ENCODE data around the gene ZNF598. TPM values are rescaled to one million over a fixed set of nuclear protein-coding genes. Genes with fewer than 3 reads are reported as not detected.

ZNF598 gene
- total and polyA plus RNA-seq, 2 of the 13 experiments (the other 11 are each of a cell fraction or from before 2014, with no cell fraction given): 13.5 to 14.2 TPM

- TF ChIP-seq ZFP90 (CRISPR knock-in tag; IDR thresholded peaks at IDR 0.05; ENCODE audit: borderline replicate concordance) (no peak), PRMT3 (CRISPR knock-in tag; IDR thresholded peaks at IDR 0.05; ENCODE audit: borderline replicate concordance, low read depth) (no peak), ZBTB20 (CRISPR knock-in tag; IDR thresholded peaks at IDR 0.05; ENCODE audit: borderline replicate concordance, low read depth) (no peak), IRF9 (CRISPR knock-in tag; IDR thresholded peaks at IDR 0.05; ENCODE audit: borderline replicate concordance) (no peak), FOXC1 (CRISPR knock-in tag; IDR thresholded peaks at IDR 0.05; ENCODE audit: borderline replicate concordance) (no peak; the same call in 1 of the 2 replicates), CREB3 (CRISPR knock-in tag; IDR thresholded peaks at IDR 0.05) (no peak), REL (CRISPR knock-in tag; conservative IDR thresholded peaks at IDR 0.05) (no peak), CAMTA2 (CRISPR knock-in tag; IDR thresholded peaks at IDR 0.05; ENCODE audit: borderline replicate concordance) (no peak), ZNF101 (CRISPR knock-in tag; IDR thresholded peaks at IDR 0.05; ENCODE audit: borderline replicate concordance, low read depth) (no peak), ZNF124 (CRISPR knock-in tag; IDR thresholded peaks at IDR 0.05) (0 out of 2 replicates have a peak, but pooled peaks have one; percentile 27), ZNF558 (CRISPR knock-in tag; IDR thresholded peaks at IDR 0.05; ENCODE audit: borderline replicate concordance) (no peak), ZNF343 (CRISPR knock-in tag; IDR thresholded peaks at IDR 0.05) (no peak), HOXA3 (CRISPR knock-in tag; IDR thresholded peaks at IDR 0.05) (0 out of 2 replicates have a peak, but pooled peaks have one; percentile 5), ZNF749 (CRISPR knock-in tag; IDR thresholded peaks at IDR 0.05; ENCODE audit: borderline replicate concordance) (no peak), ZNF784 (CRISPR knock-in tag; IDR thresholded peaks at IDR 0.05; ENCODE audit: borderline replicate concordance) (no peak), HOMEZ (CRISPR knock-in tag; IDR thresholded peaks at IDR 0.05; ENCODE audit: low read depth) (no peak), HOXD1 (CRISPR knock-in tag; IDR thresholded peaks at IDR 0.05) (no peak), NFE2L2 (IDR thresholded peaks at IDR 0.05; ENCODE audit: low read length) (no peak), POLR2AphosphoS2 (IDR thresholded peaks at IDR 0.05; ENCODE audit: low read depth, low read length) (no peak), FOXA3 (CRISPR knock-in tag; IDR thresholded peaks at IDR 0.05) (peak; percentile 37), ZNF24 (IDR thresholded peaks at IDR 0.05) (no peak), NCOA5 (CRISPR knock-in tag; IDR thresholded peaks at IDR 0.05) (0 out of 2 replicates have a peak, but pooled peaks have one; percentile 28), GATAD2A (CRISPR knock-in tag; IDR thresholded peaks at IDR 0.05) (peak; percentile 78), TEF (CRISPR knock-in tag; IDR thresholded peaks at IDR 0.05) (no peak), SIN3B (IDR thresholded peaks at IDR 0.05; ENCODE audit: low read length) (no peak)
These were observed 6.8 kb upstream of the ZNF598 start (continued) for GRCh38 chr16:2016407-2016922.

Measured in HepG2 (cell line).